CD4-positive, CD25-positive, alpha-beta regulatory T cell (primary cell): ENCODE measurements around the gene PPP1R12B. TPM values are rescaled to one million over a fixed set of nuclear protein-coding genes. Genes with fewer than 3 reads are reported as not detected.

ENCODE experiments used
- ATAC-seq, 2 donors: fragments of 150-1000 bp; cut with Tn5 transposase; one replicate each; pipeline ENCODE4 v1.10.0; 2021; ENCODE audit warnings: low read depth in 2 of 2, moderate number of reproducible peaks in 2 of 2, moderate library complexity in 1 of 2
- DNase-seq, 3 donors: peaks; one replicate each; pipeline versions ENCODE4 v3.0.0 to v3.0.0-alpha.2; 2012 to 2022; ENCODE audit warnings: mixed read lengths in 1 of 3
- H3K27ac ChIP-seq: one replicate; pipeline ENCODE4 v1.7.0; 2013; ENCODE audit warnings: mild to moderate bottlenecking, low read length; ENCODE audit not compliant: insufficient read depth, poor library complexity, severe bottlenecking
- H3K27me3 ChIP-seq: one replicate; pipeline ENCODE4 v1.7.0; 2013; ENCODE audit warnings: low read length; ENCODE audit not compliant: control insufficient read depth, insufficient read depth
- H3K36me3 ChIP-seq: one replicate; pipeline ENCODE4 v1.7.0; 2013; ENCODE audit warnings: mild to moderate bottlenecking, low read length, moderate library complexity; ENCODE audit not compliant: control insufficient read depth, insufficient read depth
- H3K4me1 ChIP-seq: 2 replicates; pipeline ENCODE4 v1.7.0; 2013; ENCODE audit warnings: mild to moderate bottlenecking, low read length; ENCODE audit not compliant: insufficient read depth, control insufficient read depth, poor library complexity, severe bottlenecking
- H3K4me3 ChIP-seq: one replicate; pipeline ENCODE4 v1.7.0; 2013; ENCODE audit warnings: low read depth, mild to moderate bottlenecking, low read length, moderate library complexity
- H3K9me3 ChIP-seq, 2 experiments: 1 replicate in 1 of 2; 2 replicates in 1 of 2; pipeline ENCODE4 v1.7.0; 2013; ENCODE audit warnings: low read length in 2 of 2, mild to moderate bottlenecking in 1 of 2, moderate library complexity in 1 of 2; ENCODE audit not compliant: control insufficient read depth in 2 of 2
- H3K27ac Mint-ChIP-seq, 3 donors: one replicate each; pipeline ENCODE4 v1.8.0; 2020 to 2022; ENCODE audit warnings: mild to moderate bottlenecking in 3 of 3, mixed read lengths in 3 of 3, moderate library complexity in 2 of 3
- H3K27me3 Mint-ChIP-seq: one replicate; pipeline ENCODE4 v1.8.0; 2022; ENCODE audit warnings: mild to moderate bottlenecking, mixed read lengths
- H3K36me3 Mint-ChIP-seq: one replicate; pipeline ENCODE4 v1.8.0; 2020; ENCODE audit warnings: mixed read lengths
- H3K4me1 Mint-ChIP-seq, 4 donors: one replicate each; pipeline ENCODE4 v1.8.0; 2020 to 2022; ENCODE audit warnings: mixed read lengths in 4 of 4, mild to moderate bottlenecking in 1 of 4
- H3K4me3 Mint-ChIP-seq, 4 donors: one replicate each; pipeline ENCODE4 v1.8.0; 2020 to 2022; ENCODE audit warnings: mild to moderate bottlenecking in 4 of 4, mixed read lengths in 4 of 4, moderate library complexity in 3 of 4
- H3K9me3 Mint-ChIP-seq, 7 donors: one replicate each; pipeline ENCODE4 v1.8.0; 2020 to 2022; ENCODE audit warnings: mixed read lengths in 7 of 7, mild to moderate bottlenecking in 3 of 7, moderate library complexity in 2 of 7
- polyA plus RNA-seq, 4 donors: library from polyadenylated mRNA; unstranded; fragments of 300-500 nt; fragmentation: Illumina TruSeq; gene quantifications; one replicate each; pipeline ENCODE4 v1.2.3, GENCODE V29; 2021
- total RNA-seq: library from RNA; stranded (reverse); gene quantifications from one replicate; pipeline ENCODE4 v1.2.3, GENCODE V29; 2022

The PPP1R12B gene
- total and polyA plus RNA-seq, 5 donors from 2014 or later: 3.8 to 32.5 (median 4.2) TPM

DNA sequence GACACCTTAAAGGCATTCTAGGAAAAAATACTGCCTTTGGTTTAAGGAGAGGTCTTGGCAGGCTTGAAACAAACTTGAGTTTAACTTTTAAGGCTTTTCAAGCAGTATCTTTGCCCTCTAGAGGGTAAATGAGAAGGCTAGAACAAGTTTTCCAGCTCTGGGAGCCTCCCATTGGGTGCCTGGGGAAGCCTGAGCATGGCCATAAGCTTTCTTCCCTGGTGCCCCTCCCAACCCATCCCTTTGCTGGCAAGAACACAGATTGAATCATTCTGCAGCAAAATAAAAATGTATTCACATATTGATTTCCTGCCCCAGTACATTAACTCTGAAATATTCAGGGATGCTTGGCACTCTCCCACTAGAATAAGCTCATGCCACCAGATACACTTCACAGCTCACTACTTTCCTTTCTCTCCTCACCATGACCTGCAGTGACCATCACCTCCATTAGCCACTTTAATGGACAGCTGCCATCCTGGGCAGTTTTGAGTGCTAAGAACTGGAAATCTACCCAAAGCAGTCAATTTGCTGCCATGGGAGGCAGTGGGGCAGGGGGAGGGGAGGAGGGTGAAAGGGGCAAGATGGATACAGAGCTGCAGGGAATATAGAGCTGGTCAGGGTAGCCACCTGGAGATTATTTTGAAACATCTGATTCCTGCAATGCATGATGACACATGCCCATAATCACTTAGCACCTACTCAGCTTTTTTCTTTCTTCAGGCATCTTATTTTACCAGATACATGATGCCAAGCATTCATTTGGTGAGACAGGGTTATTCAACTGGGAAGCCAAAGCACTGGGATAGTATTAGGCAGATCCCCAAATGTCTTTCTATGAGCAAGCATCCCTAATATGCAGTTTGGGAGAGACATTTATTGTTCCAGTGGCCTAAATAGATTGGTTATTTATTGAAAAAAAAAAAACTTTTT, 221.2 kb downstream of the PPP1R12B start:
- Mint-ChIP-seq H3K9me3 (no peaks in the 10 kb centered on the region), H3K36me3 (peaks cover 38% of the 10 kb centered on the region), H3K27ac (no peak overlapping the region), H3K4me3 (no peak overlapping the region), H3K4me1 (peaks cover 14 to 38% (median 25%) of the 10 kb centered on the region in 4 donors), H3K27me3 (no peaks in the 10 kb centered on the region)
- DNase-seq (no peak), ATAC-seq (no peak)
- Histone ChIP-seq H3K9me3 (no peaks in the 10 kb centered on the region), H3K4me1 (peaks cover 24% of the 10 kb centered on the region), H3K27ac (no peak overlapping the region), H3K4me3 (no peak overlapping the region), H3K36me3 (peaks cover 9% of the 10 kb centered on the region), H3K27me3 (no peaks in the 10 kb centered on the region)

DNA sequence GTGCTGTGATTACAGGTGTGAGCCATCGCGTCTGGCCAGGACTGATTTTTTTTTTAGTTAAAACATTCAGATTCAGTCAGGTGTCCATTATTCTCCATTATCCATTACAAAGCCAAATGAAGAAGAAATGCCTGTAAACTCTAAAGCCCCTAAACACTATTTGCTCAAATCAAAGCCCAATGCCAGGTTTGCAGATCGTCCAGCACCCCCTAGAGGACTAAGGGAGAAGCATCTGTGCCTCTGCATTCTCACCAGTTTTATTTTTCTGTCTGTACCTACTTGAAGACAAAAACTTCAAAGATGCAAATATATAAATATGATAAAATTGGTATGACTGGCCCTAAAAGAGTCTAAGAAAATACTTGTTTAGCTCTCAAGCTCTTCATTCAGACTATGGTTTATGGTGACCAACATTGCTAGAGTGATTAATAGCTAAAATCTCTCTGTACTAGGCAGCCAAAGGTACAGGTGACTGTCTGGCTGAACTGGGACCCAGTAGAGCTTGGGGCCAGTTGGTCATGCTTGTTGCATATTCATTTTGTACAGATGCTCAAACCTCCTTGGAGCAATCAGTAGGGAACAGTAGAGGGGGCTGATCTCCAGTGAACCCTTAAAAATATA, 223.3 kb downstream of the PPP1R12B start:
- Mint-ChIP-seq H3K4me3 (no peak overlapping the region), H3K9me3 (no peaks in the 10 kb centered on the region), H3K36me3 (peaks cover 42% of the 10 kb centered on the region), H3K4me1 (peaks cover 0 to 17% (median 5%) of the 10 kb centered on the region in 4 donors), H3K27me3 (no peaks in the 10 kb centered on the region), H3K27ac (no peak overlapping the region)
- H3K36me3 ChIP-seq: peaks cover 12% of the 10 kb centered on the region
- H3K27ac ChIP-seq: no peak overlapping the region
- no peak overlapping the region for H3K4me3 ChIP-seq
- DNase-seq (peak in 2 of 3 donors; percentile 19 to 57), ATAC-seq (peak in 1 of 2 donors; percentile 34)
- H3K4me1 ChIP-seq: peaks cover 4% of the 10 kb centered on the region
- no peaks in the 10 kb centered on the region for H3K9me3 ChIP-seq
- H3K27me3 ChIP-seq: no peaks in the 10 kb centered on the region

DNA sequence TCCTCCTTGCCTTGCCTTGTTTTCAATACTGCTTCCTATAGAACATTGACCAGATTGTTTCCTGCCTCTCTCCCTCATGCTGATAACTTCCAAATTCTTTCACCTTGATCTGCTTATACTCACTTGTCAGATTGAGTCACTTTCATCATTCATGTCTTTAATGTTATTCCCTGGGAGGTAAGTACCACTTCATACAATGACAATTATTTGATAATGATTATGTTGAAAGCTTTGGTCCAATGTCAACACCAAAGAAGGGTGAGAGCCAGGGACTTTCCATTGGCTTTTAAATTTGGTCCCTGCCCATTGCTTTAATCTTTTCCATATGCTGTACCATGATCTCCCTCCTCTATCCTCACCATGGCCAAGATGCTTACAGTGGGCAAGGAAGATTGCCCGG, 224.4 kb downstream of the PPP1R12B start:
- Mint-ChIP-seq H3K4me1 (peaks cover 0 to 11% (median under 1%) of the 10 kb centered on the region in 4 donors), H3K9me3 (no peaks in the 10 kb centered on the region), H3K4me3 (no peak overlapping the region), H3K27ac (no peak overlapping the region), H3K27me3 (no peaks in the 10 kb centered on the region), H3K36me3 (peaks cover 34% of the 10 kb centered on the region)
- ATAC-seq: no peak
- Histone ChIP-seq H3K4me3 (no peak overlapping the region), H3K9me3 (no peaks in the 10 kb centered on the region), H3K4me1 (no peaks in the 10 kb centered on the region), H3K27ac (no peak overlapping the region), H3K36me3 (peaks cover 9% of the 10 kb centered on the region), H3K27me3 (no peaks in the 10 kb centered on the region)
- no peak for DNase-seq

DNA sequence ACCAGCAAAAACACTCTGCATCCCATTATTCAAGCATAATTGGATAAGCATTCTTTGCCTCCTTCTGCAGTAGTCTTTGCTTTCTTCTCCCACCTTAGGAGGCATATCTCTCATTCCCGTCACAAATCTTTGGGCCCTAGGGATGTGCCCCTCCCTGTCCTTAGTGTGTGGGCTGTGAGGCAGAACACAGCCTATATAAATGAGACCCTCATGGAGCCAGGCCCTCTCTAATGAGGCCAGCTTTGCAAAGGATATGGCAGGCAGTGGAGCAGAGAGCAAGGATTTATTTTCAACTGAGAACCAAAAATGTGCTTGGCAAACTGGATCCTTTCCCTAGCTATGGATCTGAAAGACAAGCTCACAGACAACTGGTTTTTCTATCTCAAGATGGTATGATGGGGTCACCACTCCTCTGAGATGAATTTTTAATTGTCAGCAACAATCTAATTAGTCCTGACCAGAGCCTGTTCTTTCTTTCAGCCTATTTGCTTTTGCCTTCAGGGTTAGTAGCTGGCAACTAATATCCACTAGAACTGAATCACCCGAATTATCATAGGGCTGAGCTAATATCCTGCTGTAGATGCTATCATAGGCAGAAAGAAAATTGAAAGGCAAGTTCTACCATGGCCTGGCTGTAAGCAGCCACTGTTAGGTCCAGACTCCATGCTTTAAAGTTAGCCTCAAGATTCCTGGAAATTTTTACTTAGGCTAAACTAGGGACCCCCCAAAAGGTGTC, 227.6 kb downstream of the PPP1R12B start:
- H3K4me1 Mint-ChIP-seq: peaks cover 0 to 5% (median under 1%) of the 10 kb centered on the region in 4 donors
- no peak for DNase-seq
- H3K36me3 Mint-ChIP-seq: peaks cover 24% of the 10 kb centered on the region
- no peaks in the 10 kb centered on the region for H3K27me3 Mint-ChIP-seq
- Histone ChIP-seq H3K27me3 (no peaks in the 10 kb centered on the region), H3K27ac (no peak overlapping the region), H3K4me1 (no peaks in the 10 kb centered on the region), H3K36me3 (peaks cover 7% of the 10 kb centered on the region), H3K4me3 (no peak overlapping the region), H3K9me3 (no peaks in the 10 kb centered on the region)
- no peaks in the 10 kb centered on the region for H3K9me3 Mint-ChIP-seq
- no peak overlapping the region for H3K27ac Mint-ChIP-seq
- H3K4me3 Mint-ChIP-seq: no peak overlapping the region
- ATAC-seq: no peak

DNA sequence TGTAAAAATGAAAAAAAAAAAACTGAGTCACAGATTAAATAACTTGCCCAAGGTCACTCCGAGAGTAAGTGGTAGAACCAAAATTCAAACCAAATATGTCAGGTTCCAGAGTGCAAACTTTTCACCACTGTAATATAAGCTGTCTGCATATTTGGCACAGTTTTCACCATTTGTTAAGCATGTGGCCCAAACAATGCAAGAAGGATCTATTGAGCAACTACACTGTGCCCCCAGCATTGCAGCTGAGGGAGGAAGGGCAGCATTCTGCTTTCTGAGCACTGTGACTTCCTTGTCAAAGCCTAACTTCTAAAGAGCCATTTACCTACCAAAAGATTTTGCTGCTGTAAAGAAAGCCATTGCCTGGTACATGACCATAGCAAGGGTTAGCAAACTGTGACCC, 228.3 kb downstream of the PPP1R12B start:
- peaks cover 0 to 5% (median 0%) of the 10 kb centered on the region in 4 donors for H3K4me1 Mint-ChIP-seq
- no peak overlapping the region for H3K27ac ChIP-seq
- no peak overlapping the region for H3K4me3 ChIP-seq
- no peaks in the 10 kb centered on the region for H3K9me3 Mint-ChIP-seq
- no peaks in the 10 kb centered on the region for H3K27me3 ChIP-seq
- no peaks in the 10 kb centered on the region for H3K27me3 Mint-ChIP-seq
- ATAC-seq (no peak), DNase-seq (no peak)
- H3K4me3 Mint-ChIP-seq: no peak overlapping the region
- H3K9me3 ChIP-seq: no peaks in the 10 kb centered on the region
- H3K27ac Mint-ChIP-seq: no peak overlapping the region
- peaks cover 30% of the 10 kb centered on the region for H3K36me3 Mint-ChIP-seq
- no peaks in the 10 kb centered on the region for H3K4me1 ChIP-seq
- H3K36me3 ChIP-seq: peaks cover 9% of the 10 kb centered on the region

DNA sequence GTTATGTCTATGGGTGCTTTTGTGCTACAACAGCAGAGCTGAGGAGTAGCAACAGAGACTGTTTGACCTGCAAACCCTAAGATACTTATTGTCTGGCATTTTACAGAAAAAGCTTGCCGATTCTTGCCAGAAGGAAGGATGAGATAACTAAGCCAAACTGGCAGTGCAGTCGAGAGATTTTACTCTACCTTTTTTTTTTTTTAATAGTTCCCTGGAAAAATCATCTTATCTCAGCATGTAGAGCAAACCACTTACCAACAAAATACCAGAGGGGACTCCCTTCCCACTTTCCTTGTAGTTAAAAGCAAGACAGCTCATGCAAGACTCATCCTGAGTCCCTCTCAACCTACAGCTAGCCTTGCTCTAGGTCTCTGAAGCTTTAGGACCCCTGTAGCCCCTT, 228.9 kb downstream of the PPP1R12B start:
- DNase-seq (no peak), ATAC-seq (no peak)
- Histone ChIP-seq H3K27me3 (no peaks in the 10 kb centered on the region), H3K36me3 (peaks cover 13% of the 10 kb centered on the region), H3K4me3 (no peak overlapping the region), H3K27ac (no peak overlapping the region), H3K4me1 (no peaks in the 10 kb centered on the region), H3K9me3 (no peaks in the 10 kb centered on the region)
- no peaks in the 10 kb centered on the region for H3K27me3 Mint-ChIP-seq
- peaks cover 0 to 5% (median 0%) of the 10 kb centered on the region in 4 donors for H3K4me1 Mint-ChIP-seq
- no peaks in the 10 kb centered on the region for H3K9me3 Mint-ChIP-seq
- no peak overlapping the region for H3K27ac Mint-ChIP-seq
- peaks cover 35% of the 10 kb centered on the region for H3K36me3 Mint-ChIP-seq
- H3K4me3 Mint-ChIP-seq: no peak overlapping the region

DNA sequence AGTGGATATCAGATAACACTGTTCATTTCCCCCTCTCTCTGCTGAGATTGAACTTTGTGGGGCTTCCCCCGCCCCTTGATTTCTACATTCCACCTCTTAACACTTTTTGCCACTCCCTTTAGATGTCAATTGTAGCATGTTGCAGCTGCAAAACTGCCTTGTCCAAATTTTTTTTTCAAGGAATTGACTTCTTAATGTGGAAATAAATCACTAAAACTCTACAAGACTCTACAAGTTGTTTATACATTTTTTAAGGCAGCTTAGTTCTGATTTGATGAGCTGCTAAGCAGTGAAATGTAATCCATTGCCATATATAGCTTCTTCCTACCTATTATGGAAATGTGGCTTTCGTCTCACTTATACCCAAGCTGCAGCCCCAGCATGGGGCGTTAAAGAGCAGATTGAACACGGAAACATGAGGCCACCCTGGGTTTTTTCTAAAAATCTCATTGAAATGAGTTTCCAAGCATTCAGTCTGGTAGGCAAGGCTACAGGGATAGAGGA, 229.6 kb downstream of the PPP1R12B start:
- Mint-ChIP-seq H3K4me3 (no peak overlapping the region), H3K36me3 (peaks cover 32% of the 10 kb centered on the region), H3K27me3 (no peaks in the 10 kb centered on the region), H3K27ac (no peak overlapping the region), H3K9me3 (no peaks in the 10 kb centered on the region), H3K4me1 (peaks cover 0 to 5% (median 0%) of the 10 kb centered on the region in 4 donors)
- Histone ChIP-seq H3K4me1 (no peaks in the 10 kb centered on the region), H3K4me3 (no peak overlapping the region), H3K36me3 (peaks cover 13% of the 10 kb centered on the region), H3K27ac (no peak overlapping the region), H3K9me3 (no peaks in the 10 kb centered on the region), H3K27me3 (no peaks in the 10 kb centered on the region)
- ATAC-seq (no peak), DNase-seq (no peak)
